Measurements from ENCODE around the gene APOBEC3G.
"Not testable (repeated sequence)": the region's sequence is repeated elsewhere in the genome, so short reads cannot be mapped to it uniquely, and the experiment has no call there.

Gene APOBEC3G

GRCh38 chr22:39077026-39077840, at the start of gene APOBEC3G:
Gene APOBEC3G, plus strand, starts transcription at chr22:39077275. Its CDS starts 87 bp downstream, at chr22:39077362.
- DNase-seq: peak; percentile 72

DNA sequence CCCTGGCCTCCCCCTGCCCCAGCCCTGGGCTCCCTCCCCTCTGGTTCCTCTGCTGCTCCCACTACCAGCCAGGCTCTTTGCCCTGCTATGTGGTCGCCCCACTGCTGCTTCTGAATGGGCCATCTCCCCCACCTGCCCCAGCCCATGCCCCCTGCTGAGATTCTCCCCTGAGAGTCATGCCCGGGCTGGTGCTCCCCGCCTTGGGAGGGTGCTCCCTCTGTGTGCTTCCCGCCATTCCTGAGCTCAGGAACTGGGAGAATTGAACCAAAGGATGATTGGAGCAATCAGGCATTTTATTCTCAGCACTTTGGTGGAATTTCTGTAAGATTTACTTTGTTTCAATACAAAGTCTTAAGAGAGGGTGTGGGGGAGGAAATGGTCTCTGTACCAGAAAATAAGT, 49.4 kb upstream of the APOBEC3G start:
- DNase-seq: no peak

DNA sequence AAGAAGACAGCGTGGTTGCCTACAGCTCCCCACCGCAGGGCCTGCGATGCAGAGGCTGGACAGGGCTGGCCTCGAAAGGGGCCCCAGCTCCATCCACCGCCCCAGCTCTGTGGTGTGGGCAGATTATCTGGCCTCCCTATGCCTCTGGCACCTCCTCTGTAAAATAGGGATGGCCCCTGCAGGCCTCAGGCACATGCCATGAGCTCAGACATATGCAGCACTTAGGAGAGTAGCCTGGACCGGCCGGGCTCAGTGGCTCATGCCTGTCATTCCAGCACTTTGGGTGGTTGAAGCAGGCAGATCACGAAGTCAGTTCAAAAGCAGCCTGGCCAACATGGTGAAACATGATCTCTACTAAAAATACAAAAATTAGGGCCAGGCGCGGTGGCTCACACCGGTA, 48.8 kb upstream of the APOBEC3G start:
- DNase-seq: no peak

DNA sequence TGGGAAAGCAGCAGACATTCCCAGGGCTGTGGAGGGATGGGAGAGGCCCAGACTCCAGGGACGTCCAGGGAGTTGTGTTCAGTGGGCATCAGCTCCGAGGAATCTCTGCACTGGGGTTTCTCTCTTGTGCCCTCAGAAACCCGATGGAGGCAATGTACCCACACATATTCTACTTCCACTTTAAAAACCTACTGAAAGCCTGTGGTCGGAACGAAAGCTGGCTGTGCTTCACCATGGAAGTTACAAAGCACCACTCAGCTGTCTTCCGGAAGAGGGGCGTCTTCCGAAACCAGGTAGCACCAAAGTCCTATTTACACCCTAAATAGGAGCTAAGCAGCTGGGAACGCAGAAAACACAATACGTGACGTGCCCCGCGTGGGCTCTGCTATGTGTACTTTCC, 47.8 kb upstream of the APOBEC3G start:
- DNase-seq: no peak

DNA sequence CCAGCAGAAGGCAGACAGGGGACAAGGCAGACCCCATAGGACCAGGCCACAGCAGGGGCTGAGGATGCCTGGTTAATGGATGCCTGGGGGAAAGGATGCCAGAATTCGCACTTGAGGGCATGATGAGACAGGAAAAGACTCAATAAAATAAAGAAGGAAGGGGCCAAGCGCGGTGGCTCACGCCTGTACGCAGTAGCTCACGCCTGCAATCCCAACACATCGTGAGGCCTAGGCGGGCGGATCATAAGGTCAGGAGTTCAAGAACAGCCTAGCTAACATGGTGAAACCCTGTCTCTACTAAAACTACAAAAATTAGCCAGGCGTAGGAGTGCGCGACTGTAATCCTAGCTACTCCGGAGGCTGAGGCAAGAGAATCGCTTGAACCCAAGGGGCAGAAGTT, 46.4 kb upstream of the APOBEC3G start:
- DNase-seq: no peak

DNA sequence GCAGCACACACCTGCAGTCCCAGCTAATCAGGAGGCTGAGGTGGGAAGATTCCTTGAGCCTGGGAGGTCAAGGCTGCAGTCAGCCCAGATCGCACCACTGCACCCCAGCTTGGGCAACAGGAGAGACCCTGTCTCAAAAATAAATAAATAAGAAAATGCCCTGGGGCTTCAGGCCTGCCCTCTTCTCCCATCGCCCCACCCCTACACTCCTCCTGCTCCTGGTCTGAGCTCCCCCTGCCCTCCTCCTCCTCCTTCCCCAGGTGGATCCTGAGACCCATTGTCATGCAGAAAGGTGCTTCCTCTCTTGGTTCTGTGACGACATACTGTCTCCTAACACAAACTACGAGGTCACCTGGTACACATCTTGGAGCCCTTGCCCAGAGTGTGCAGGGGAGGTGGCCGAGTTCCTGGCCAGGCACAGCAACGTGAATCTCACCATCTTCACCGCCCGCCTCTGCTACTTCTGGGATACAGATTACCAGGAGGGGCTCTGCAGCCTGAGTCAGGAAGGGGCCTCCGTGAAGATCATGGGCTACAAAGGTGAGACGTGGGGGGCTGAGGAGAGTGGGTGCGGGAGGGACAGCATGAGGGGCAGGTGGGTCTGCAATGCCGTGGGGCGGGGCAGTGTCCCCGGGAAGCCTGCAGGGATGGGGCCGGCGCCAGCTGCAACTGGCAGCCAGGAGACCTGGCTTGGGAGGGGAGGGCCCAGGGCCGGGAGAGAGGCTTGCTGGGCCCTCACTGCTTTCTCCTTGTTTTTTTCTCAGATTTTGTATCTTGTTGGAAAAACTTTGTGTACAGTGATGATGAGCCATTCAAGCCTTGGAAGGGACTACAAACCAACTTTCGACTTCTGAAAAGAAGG, 45.4 kb upstream of the APOBEC3G start:
- DNase-seq: not testable (repeated sequence)

GRCh38 chr22:39037071-39037470, 40.0 kb upstream of the APOBEC3G start:
- DNase-seq: not testable (repeated sequence)

GRCh38 chr22:39039306-39040126, 37.6 kb upstream of the APOBEC3G start:
- no peak for DNase-seq

DNA sequence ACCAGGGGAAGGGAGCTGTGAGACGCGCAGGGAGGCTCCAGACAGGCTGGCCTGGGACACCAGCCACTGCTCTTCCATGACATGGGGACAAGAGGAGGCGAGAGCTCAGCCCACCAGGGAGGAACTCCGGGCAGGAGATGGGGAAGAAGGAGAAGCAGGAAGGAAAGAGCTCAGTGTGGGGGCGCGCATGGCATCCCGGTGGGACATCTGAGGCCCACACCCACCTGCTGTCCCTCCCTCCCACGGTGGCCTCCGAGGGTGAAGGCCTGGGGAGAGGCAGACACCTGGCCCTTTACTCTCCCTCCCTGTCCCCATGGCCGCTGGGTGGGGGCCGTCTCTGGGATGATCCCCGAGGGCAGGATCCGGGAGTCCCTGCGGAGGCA, 36.9 kb upstream of the APOBEC3G start:
- not testable (repeated sequence) for DNase-seq

GRCh38 chr22:39040538-39041296, 36.4 kb upstream of the APOBEC3G start, which contains the start of gene APOBEC3F:
Gene APOBEC3F, plus strand, starts transcription at chr22:39040864. Its CDS starts 97 bp downstream, at chr22:39040961.
- DNase-seq: peak; percentile 79

DNA sequence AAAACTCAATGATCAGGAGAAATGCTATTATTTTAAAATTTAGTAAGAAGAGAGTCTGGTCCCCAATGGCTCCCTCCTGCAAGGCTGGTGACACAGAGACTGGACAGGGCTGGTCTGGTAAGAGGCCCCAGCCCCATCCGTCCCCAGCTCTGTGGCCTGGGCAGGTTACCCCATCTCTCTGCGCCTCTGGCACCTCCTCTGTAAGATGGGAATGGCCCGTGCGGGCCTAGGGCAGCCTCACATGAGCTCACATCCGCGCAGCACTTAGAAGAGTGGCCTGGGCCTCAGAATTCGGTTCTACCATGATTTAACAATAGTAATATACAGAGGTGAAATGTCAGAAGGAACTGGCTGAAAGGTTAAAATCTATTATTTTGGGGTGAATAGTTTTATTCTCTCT, 35.2 kb upstream of the APOBEC3G start:
- DNase-seq: no peak

DNA sequence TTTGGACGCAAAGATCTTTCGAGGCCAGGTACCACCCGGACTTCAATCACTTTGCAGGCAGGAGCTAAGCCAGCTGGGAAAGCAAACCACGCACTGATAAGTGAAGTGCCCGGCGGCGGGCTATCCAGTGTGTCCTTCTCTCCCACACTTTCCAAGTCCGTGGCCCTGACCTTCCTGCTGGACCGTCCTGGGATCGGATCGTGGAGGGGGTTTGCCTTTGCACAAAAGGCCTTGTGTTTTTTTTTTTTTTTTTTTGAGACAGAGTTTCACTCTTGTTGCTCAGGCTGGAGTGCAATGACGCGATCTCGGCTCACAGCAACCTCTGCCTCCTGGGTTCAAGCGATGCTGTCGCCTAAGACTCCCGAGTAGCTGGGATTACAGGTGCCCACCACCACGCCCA, 34.0 kb upstream of the APOBEC3G start:
- DNase-seq: not testable (repeated sequence)

DNA sequence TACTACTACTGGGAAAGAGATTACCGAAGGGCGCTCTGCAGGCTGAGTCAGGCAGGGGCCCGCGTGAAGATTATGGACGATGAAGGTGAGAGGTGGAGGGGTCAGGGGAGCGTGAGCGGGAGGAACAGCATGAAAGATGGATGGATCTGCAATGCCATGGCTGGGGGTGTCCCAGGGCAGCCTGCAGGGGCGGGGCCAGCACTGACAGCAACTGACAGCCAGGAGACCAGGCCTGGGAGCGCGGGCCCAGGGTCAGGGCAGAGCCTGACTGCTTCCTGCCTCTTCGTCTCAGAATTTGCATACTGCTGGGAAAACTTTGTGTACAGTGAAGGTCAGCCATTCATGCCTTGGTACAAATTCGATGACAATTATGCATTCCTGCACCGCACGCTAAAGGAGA, 31.9 kb upstream of the APOBEC3G start:
- DNase-seq: not testable (repeated sequence)

DNA sequence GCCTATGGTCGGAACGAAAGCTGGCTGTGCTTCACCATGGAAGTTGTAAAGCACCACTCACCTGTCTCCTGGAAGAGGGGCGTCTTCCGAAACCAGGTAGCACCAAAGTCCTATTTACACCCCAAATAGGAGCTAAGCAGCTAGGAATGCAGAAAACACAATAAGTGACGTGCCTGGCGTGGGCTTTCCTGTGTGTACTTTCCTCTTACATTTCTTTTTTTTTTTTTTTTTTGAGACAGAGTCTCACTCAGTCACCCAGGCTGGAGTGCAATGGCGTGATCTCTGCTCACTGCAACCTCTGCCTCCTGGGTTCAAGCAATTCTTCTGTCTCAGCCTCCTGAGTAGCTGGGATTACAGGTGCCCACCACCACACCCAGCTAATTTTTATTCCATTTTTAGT, 27.6 kb upstream of the APOBEC3G start:
- not testable (repeated sequence) for DNase-seq

GRCh38 chr22:39051844-39052495, 25.1 kb upstream of the APOBEC3G start:
- not testable (repeated sequence) for DNase-seq

GRCh38 chr22:39055658-39056057, 21.4 kb upstream of the APOBEC3G start:
- no peak for DNase-seq

DNA sequence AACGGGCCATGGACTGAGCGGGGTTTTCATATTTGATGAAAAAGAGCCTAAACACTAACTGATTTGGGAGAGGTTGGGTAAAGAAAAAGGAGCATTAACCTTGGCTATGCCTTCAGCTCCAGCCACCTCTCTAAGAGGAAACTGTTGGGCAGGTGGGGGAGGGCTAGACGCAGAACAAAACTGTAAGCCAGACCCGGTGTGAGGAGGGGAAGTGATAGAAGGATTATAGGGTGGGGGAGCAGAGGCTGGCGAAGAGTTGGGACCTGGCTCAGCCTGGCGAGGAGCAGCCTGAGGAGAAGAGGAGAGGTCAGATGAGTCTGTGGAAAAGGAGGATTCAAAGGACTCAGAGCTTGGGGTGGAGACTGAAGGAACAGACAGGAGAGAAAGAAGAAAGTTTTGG, 15.8 kb upstream of the APOBEC3G start:
- not testable (repeated sequence) for DNase-seq

- not testable (repeated sequence) for DNase-seq
These were observed 15.1 kb upstream of the APOBEC3G start for GRCh38 chr22:39061951-39062350.

GRCh38 chr22:39063904-39064303, 13.2 kb upstream of the APOBEC3G start:
- peak; percentile 45 for DNase-seq

- not testable (repeated sequence) for DNase-seq
These were observed 10.4 kb upstream of the APOBEC3G start for GRCh38 chr22:39066442-39067276.
